Ascending aorta (tissue), 2 donors: ENCODE measurements around the gene TBC1D20. TPM values are rescaled to one million over a fixed set of nuclear protein-coding genes. Genes with fewer than 3 reads are reported as not detected.
"Not testable (repeated sequence)": the region's sequence is repeated elsewhere in the genome, so short reads cannot be mapped to it uniquely, and the experiment has no call there.

ENCODE experiments used
- DNase-seq, 2 donors: peaks; one replicate each; pipeline ENCODE4 v3.0.0-alpha.2; 2019; ENCODE audit warnings: low spot score in 2 of 2
- H3K27ac ChIP-seq, 2 donors: fragments of 200-600 bp; sonication (generic); one replicate each; pipeline ENCODE4 v1.5.1; 2016 to 2017; ENCODE audit warnings: mild to moderate bottlenecking in 1 of 2
- H3K27me3 ChIP-seq: fragments of 200-600 bp; sonication (generic); one replicate; pipeline ENCODE4 v1.5.1; 2017
- H3K36me3 ChIP-seq, 2 donors: fragments of 200-600 bp; sonication (generic); one replicate each; pipeline ENCODE4 v1.5.1; 2016
- H3K4me1 ChIP-seq, 2 donors: fragments of 200-600 bp; sonication (generic); one replicate each; pipeline ENCODE4 v1.5.1; 2016 to 2017; ENCODE audit warnings: mild to moderate bottlenecking in 1 of 2
- H3K4me3 ChIP-seq, 2 donors: fragments of 200-600 bp; sonication (generic); one replicate each; pipeline ENCODE4 v1.5.1; 2016 to 2017; ENCODE audit warnings: mild to moderate bottlenecking in 1 of 2
- H3K9me3 ChIP-seq, 2 donors: fragments of 200-600 bp; sonication (generic); one replicate each; pipeline ENCODE4 v1.5.1; 2016
- CTCF ChIP-seq, 3 experiments: fragments of 200-600 bp in 2 of 3; fragments of 450-650 bp in 1 of 3; sonication (generic) in 2 of 3; IDR thresholded peaks; one replicate each; pipeline ENCODE4 v1.5.1; 2016 to 2019; ENCODE audit warnings: antibody characterized with exemption in 3 of 3, mild to moderate bottlenecking in 1 of 3, moderate library complexity in 1 of 3
- intact Hi-C: fragments of 100-400 bp; cut with DNase I; formaldehyde crosslinking; loops from one replicate; pipeline ENCODE4 v1.15.1; 2023
- total RNA-seq: library from RNA; depleted of rRNA; stranded (reverse); fragments of >200 nt; gene quantifications from one replicate; pipeline ENCODE4 v1.1.0, GENCODE V29; 2016

The TBC1D20 gene
- total RNA-seq, 1 donor from 2014 or later = 32.5 TPM

GRCh38 chr20:460180-460579, 2.2 kb downstream of the TBC1D20 start:
- Histone ChIP-seq H3K27me3 (no peaks in the 10 kb centered on the region), H3K4me1 (peaks cover 0 to 16% of the 10 kb centered on the region in 2 donors), H3K4me3 (peak overlapping the region in 1 of 2 donors; percentile 84), H3K36me3 (no peaks in the 10 kb centered on the region), H3K9me3 (no peaks in the 10 kb centered on the region), H3K27ac (no peak overlapping the region)
- intact Hi-C loops = loop anchor here (5.0 to 10.0 kb wide), 3 partner anchors 82 to 195 kb away; partner anchors contain the start of genes CSNK2A1 and SRXN1
- TF ChIP-seq CTCF (IDR thresholded peaks at IDR 0.05) = no peak
- no peak for DNase-seq

- H3K36me3 ChIP-seq = no peaks in the 10 kb centered on the region
- H3K9me3 ChIP-seq = no peaks in the 10 kb centered on the region
- peaks cover 0 to 16% of the 10 kb centered on the region in 2 donors for H3K4me1 ChIP-seq
- no peak for TF ChIP-seq CTCF (IDR thresholded peaks at IDR 0.05)
- no peaks in the 10 kb centered on the region for H3K27me3 ChIP-seq
- no peak for DNase-seq
- no peak overlapping the region for H3K27ac ChIP-seq
- no peak overlapping the region for H3K4me3 ChIP-seq
- intact Hi-C loops = no loop called here
Observed at GRCh38 chr20:458776-459175, 3.6 kb downstream of the TBC1D20 start.

GRCh38 chr20:454951-455350, 7.4 kb downstream of the TBC1D20 start:
- no peaks in the 10 kb centered on the region for H3K27me3 ChIP-seq
- DNase-seq = no peak
- H3K4me3 ChIP-seq = no peak overlapping the region
- no peaks in the 10 kb centered on the region for H3K36me3 ChIP-seq
- TF ChIP-seq CTCF (IDR thresholded peaks at IDR 0.05) = no peak
- H3K4me1 ChIP-seq = peaks cover 0 to 7% of the 10 kb centered on the region in 2 donors
- H3K9me3 ChIP-seq = no peaks in the 10 kb centered on the region
- intact Hi-C loops = no loop called here
- H3K27ac ChIP-seq = no peak overlapping the region

- DNase-seq, H3K27ac ChIP-seq, H3K9me3 ChIP-seq, H3K27me3 ChIP-seq, intact Hi-C loops, H3K4me1 ChIP-seq, H3K4me3 ChIP-seq, H3K36me3 ChIP-seq: not testable (repeated sequence)
Observed at GRCh38 chr20:452021-452420, 10.3 kb downstream of the TBC1D20 start.

- TF ChIP-seq CTCF (IDR thresholded peaks at IDR 0.05) = no peak
- H3K27ac ChIP-seq = no peak overlapping the region
- H3K9me3 ChIP-seq = no peaks in the 10 kb centered on the region
- peaks cover 22 to 47% of the 10 kb centered on the region in 2 donors for H3K36me3 ChIP-seq
- no peak overlapping the region for H3K4me3 ChIP-seq
- no peaks in the 10 kb centered on the region for H3K27me3 ChIP-seq
- DNase-seq = no peak
- intact Hi-C loops = no loop called here
- peaks cover 0 to 3% of the 10 kb centered on the region in 2 donors for H3K4me1 ChIP-seq
Observed at GRCh38 chr20:445514-446336, 16.6 kb downstream of the TBC1D20 start.

GRCh38 chr20:444862-445426, 17.4 kb downstream of the TBC1D20 start:
- no peak overlapping the region for H3K27ac ChIP-seq
- peaks cover 0 to 3% of the 10 kb centered on the region in 2 donors for H3K4me1 ChIP-seq
- H3K27me3 ChIP-seq = no peaks in the 10 kb centered on the region
- intact Hi-C loops = no loop called here
- peaks cover 30 to 55% of the 10 kb centered on the region in 2 donors for H3K36me3 ChIP-seq
- TF ChIP-seq CTCF (IDR thresholded peaks at IDR 0.05) = no peak
- H3K9me3 ChIP-seq = no peaks in the 10 kb centered on the region
- no peak overlapping the region for H3K4me3 ChIP-seq
- no peak for DNase-seq
